ENCODE measurements around the gene IFRD2. TPM values are rescaled to one million over a fixed set of nuclear protein-coding genes. Genes with fewer than 3 reads are reported as not detected.
A peak's percentile ranks its signal among the peaks of the same experiment; 100 is the strongest.

IFRD2 gene
- total and polyA plus RNA-seq, 2 experiments from 2014 or later: 80.8 to 91.5 TPM

- peak overlapping the region; percentile 70 for H3K4me3 Mint-ChIP-seq
- no peak overlapping the region for H2AFZ ChIP-seq
Measured at GRCh38 chr3:50259432-50260026, 32.7 kb downstream of the IFRD2 start.

More at GRCh38 chr3:50259432-50260026, 32.7 kb downstream of the IFRD2 start:
- peaks cover 26% of the 10 kb centered on the region for H3K27me3 Mint-ChIP-seq (ENCODE audit: insufficient read depth, low read depth, poor library complexity)
- TF ChIP-seq, protein P1, sequence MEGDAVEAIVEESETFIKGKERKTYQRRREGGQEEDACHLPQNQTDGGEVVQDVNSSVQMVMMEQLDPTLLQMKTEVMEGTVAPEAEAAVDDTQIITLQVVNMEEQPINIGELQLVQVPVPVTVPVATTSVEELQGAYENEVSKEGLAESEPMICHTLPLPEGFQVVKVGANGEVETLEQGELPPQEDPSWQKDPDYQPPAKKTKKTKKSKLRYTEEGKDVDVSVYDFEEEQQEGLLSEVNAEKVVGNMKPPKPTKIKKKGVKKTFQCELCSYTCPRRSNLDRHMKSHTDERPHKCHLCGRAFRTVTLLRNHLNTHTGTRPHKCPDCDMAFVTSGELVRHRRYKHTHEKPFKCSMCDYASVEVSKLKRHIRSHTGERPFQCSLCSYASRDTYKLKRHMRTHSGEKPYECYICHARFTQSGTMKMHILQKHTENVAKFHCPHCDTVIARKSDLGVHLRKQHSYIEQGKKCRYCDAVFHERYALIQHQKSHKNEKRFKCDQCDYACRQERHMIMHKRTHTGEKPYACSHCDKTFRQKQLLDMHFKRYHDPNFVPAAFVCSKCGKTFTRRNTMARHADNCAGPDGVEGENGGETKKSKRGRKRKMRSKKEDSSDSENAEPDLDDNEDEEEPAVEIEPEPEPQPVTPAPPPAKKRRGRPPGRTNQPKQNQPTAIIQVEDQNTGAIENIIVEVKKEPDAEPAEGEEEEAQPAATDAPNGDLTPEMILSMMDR (conservative IDR thresholded peaks at IDR 0.05; ENCODE audit: low read depth in 2 of 2): no peak
- TF ChIP-seq STAT1 (IDR thresholded peaks at IDR 0.05; ENCODE audit: unreplicated experiment): no peak
- TF ChIP-seq NANOG (IDR thresholded peaks at IDR 0.05; ENCODE audit: borderline replicate concordance): no peak
- no peak for TF ChIP-seq POLR2AphosphoS5 (IDR thresholded peaks at IDR 0.05; ENCODE audit: low read depth)
- TF ChIP-seq, protein P2, sequence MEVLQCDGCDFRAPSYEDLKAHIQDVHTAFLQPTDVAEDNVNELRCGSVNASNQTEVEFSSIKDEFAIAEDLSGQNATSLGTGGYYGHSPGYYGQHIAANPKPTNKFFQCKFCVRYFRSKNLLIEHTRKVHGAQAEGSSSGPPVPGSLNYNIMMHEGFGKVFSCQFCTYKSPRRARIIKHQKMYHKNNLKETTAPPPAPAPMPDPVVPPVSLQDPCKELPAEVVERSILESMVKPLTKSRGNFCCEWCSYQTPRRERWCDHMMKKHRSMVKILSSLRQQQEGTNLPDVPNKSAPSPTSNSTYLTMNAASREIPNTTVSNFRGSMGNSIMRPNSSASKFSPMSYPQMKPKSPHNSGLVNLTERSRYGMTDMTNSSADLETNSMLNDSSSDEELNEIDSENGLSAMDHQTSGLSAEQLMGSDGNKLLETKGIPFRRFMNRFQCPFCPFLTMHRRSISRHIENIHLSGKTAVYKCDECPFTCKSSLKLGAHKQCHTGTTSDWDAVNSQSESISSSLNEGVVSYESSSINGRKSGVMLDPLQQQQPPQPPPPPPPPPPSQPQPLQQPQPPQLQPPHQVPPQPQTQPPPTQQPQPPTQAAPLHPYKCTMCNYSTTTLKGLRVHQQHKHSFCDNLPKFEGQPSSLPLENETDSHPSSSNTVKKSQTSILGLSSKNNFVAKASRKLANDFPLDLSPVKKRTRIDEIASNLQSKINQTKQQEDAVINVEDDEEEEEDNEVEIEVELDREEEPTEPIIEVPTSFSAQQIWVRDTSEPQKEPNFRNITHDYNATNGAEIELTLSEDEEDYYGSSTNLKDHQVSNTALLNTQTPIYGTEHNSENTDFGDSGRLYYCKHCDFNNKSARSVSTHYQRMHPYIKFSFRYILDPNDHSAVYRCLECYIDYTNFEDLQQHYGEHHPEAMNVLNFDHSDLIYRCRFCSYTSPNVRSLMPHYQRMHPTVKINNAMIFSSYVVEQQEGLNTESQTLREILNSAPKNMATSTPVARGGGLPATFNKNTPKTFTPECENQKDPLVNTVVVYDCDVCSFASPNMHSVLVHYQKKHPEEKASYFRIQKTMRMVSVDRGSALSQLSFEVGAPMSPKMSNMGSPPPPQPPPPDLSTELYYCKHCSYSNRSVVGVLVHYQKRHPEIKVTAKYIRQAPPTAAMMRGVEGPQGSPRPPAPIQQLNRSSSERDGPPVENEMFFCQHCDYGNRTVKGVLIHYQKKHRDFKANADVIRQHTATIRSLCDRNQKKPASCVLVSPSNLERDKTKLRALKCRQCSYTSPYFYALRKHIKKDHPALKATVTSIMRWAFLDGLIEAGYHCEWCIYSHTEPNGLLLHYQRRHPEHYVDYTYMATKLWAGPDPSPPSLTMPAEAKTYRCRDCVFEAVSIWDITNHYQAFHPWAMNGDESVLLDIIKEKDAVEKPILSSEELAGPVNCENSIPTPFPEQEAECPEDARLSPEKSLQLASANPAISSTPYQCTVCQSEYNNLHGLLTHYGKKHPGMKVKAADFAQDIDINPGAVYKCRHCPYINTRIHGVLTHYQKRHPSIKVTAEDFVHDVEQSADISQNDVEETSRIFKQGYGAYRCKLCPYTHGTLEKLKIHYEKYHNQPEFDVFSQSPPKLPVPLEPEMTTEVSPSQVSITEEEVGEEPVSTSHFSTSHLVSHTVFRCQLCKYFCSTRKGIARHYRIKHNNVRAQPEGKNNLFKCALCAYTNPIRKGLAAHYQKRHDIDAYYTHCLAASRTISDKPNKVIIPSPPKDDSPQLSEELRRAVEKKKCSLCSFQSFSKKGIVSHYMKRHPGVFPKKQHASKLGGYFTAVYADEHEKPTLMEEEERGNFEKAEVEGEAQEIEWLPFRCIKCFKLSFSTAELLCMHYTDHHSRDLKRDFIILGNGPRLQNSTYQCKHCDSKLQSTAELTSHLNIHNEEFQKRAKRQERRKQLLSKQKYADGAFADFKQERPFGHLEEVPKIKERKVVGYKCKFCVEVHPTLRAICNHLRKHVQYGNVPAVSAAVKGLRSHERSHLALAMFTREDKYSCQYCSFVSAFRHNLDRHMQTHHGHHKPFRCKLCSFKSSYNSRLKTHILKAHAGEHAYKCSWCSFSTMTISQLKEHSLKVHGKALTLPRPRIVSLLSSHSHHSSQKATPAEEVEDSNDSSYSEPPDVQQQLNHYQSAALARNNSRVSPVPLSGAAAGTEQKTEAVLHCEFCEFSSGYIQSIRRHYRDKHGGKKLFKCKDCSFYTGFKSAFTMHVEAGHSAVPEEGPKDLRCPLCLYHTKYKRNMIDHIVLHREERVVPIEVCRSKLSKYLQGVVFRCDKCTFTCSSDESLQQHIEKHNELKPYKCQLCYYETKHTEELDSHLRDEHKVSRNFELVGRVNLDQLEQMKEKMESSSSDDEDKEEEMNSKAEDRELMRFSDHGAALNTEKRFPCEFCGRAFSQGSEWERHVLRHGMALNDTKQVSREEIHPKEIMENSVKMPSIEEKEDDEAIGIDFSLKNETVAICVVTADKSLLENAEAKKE (CRISPR knock-in tag; IDR thresholded peaks at IDR 0.05): no peak
- no peak for TF ChIP-seq ZNF331 (CRISPR knock-in tag; IDR thresholded peaks at IDR 0.05; ENCODE audit: low read depth)
- TF ChIP-seq JUNB (IDR thresholded peaks at IDR 0.05; ENCODE audit: unreplicated experiment): no peak
- TF ChIP-seq EZH2phosphoT487 (IDR thresholded peaks at IDR 0.05; ENCODE audit: unreplicated experiment): no peak
- no peak for TF ChIP-seq EZH2 (IDR thresholded peaks at IDR 0.05; ENCODE audit: low read depth, unreplicated experiment)
- TF ChIP-seq ETS1 (IDR thresholded peaks at IDR 0.05): no peak
- TF ChIP-seq CREB1 (CRISPR knock-in tag; IDR thresholded peaks at IDR 0.05; ENCODE audit: low read depth): no peak
- no peak overlapping the region; the same call in 1 of the 2 replicates for H3K27ac Mint-ChIP-seq
- H3K4me2 ChIP-seq: peak overlapping the region; percentile 83
- DNase-seq (ENCODE audit: low spot score) (no peak), ATAC-seq (peak; percentile 4)
- peak overlapping the region; percentile 66; the same call in 1 of the 2 replicates for H3K27ac ChIP-seq (ENCODE audit: low read depth)
- H3K79me2 ChIP-seq (replicated peaks; ENCODE audit: insufficient read depth): no peaks in the 10 kb centered on the region
- no peaks in the 10 kb centered on the region; the same call in 1 of the 2 replicates for H4K20me1 ChIP-seq (replicated peaks; ENCODE audit: insufficient read depth)
- no peaks in the 10 kb centered on the region for H3K9me2 ChIP-seq (ENCODE audit: insufficient read depth)
- no peaks in the 10 kb centered on the region for H3K27me3 ChIP-seq (ENCODE audit: insufficient read depth)
- H3K9me3 Mint-ChIP-seq: no peaks in the 10 kb centered on the region
- peaks cover 37% of the 10 kb centered on the region for H3K4me1 Mint-ChIP-seq
- H3K4me3 ChIP-seq: peak overlapping the region; percentile 77; the same call in 1 of the 2 replicates
- H3K36me3 Mint-ChIP-seq (ENCODE audit: low read depth): peaks cover 37% of the 10 kb centered on the region
- H3F3A ChIP-seq (replicated peaks; ENCODE audit: low read depth): peaks cover 30% of the 10 kb centered on the region
- H3K4me1 ChIP-seq (ENCODE audit: insufficient read depth): peaks cover 22% of the 10 kb centered on the region
- peaks cover 14% of the 10 kb centered on the region for H3K36me3 ChIP-seq (ENCODE audit: insufficient read depth)

Measured in GM23338 (cell line).